HepG2 (cell line): Measurements from ENCODE around the gene TBL3. TPM values are rescaled to one million over a fixed set of nuclear protein-coding genes. Genes with fewer than 3 reads are reported as not detected.

Experiments
- ATM ChIP-seq: fragments of 450-650 bp; IDR thresholded peaks from 2 replicates; pipeline ENCODE4 v1.7.1; 2017; ENCODE audit warnings: mild to moderate bottlenecking, borderline replicate concordance
- GABPA ChIP-seq, 2 experiments: IDR thresholded peaks; 2 replicates each; pipeline ENCODE4 v1.6.1; 2011 to 2016; ENCODE audit warnings: low read depth in 2 of 2, low read length in 1 of 2, missing biosample characterization in 1 of 2, missing genetic modification characterization in 1 of 2
- KDM5A ChIP-seq: fragments of 200-600 bp; sonication (generic); IDR thresholded peaks from 2 replicates; pipeline ENCODE4 v1.7.0; 2018; ENCODE audit warnings: antibody characterized with exemption, mild to moderate bottlenecking, low read length, borderline replicate concordance
- MXI1 ChIP-seq: IDR thresholded peaks from 3 replicates; pipeline ENCODE4 v1.6.1; 2012; ENCODE audit warnings: low read depth, low read length, inconsistent platforms, borderline replicate concordance
- NKX3-1 ChIP-seq: sonication (generic); formaldehyde crosslinking; IDR thresholded peaks from 2 replicates; pipeline ENCODE4 v1.5.0; 2020; ENCODE audit warnings: missing genetic modification reagents
- NRL ChIP-seq: sonication (generic); formaldehyde crosslinking; IDR thresholded peaks from 2 replicates; pipeline ENCODE4 v1.5.0; 2020; ENCODE audit warnings: missing genetic modification reagents, mild to moderate bottlenecking, moderate library complexity, borderline replicate concordance
- RXRB ChIP-seq: IDR thresholded peaks from 2 replicates; pipeline ENCODE4 v1.6.1; 2016; ENCODE audit warnings: borderline replicate concordance, missing genetic modification reagents, missing compliant biosample characterization
- ZNF18 ChIP-seq: sonication (generic); formaldehyde crosslinking; IDR thresholded peaks from 2 replicates; pipeline ENCODE4 v1.8.0; 2022; ENCODE audit warnings: mild to moderate bottlenecking, missing genetic modification reagents; ENCODE audit not compliant: insufficient replicate concordance
- ZNF280B ChIP-seq: sonication (generic); formaldehyde crosslinking; IDR thresholded peaks from 2 replicates; pipeline ENCODE4 v1.5.0; 2020; ENCODE audit warnings: missing genetic modification reagents, mild to moderate bottlenecking, borderline replicate concordance
- ZNF335 ChIP-seq: sonication (generic); formaldehyde crosslinking; IDR thresholded peaks from 2 replicates; pipeline ENCODE4 v1.4.0; 2020; ENCODE audit warnings: missing genetic modification reagents
- ZNF350 ChIP-seq: sonication (generic); formaldehyde crosslinking; IDR thresholded peaks from 2 replicates; pipeline ENCODE4 v1.4.0; 2020; ENCODE audit warnings: mild to moderate bottlenecking, low read depth, missing genetic modification reagents, borderline replicate concordance
- polyA plus RNA-seq, 8 experiments: library from polyadenylated mRNA; depleted of rRNA in 3 of 8; stranded (reverse) in 7 of 8; unstranded in 1 of 8; fragments of >200 nt; fragmentation: Illumina TruSeq in 4 of 8; extraction: Trizol in 4 of 8; gene quantifications; 2 replicates each; pipeline versions ENCODE4 v1.2.1 to v1.2.3, GENCODE V29; 2011 to 2016; ENCODE audit warnings: low read depth in 4 of 8, missing spikeins in 1 of 8, mixed read lengths in 1 of 8; ENCODE audit not compliant: insufficient read depth in 1 of 8
- total RNA-seq, 5 experiments: library from RNA; depleted of rRNA; stranded (reverse); fragments of >200 nt; fragmentation: Illumina TruSeq; extraction: Trizol; gene quantifications; 2 replicates each; pipeline ENCODE4 v1.2.3, GENCODE V29; 2016; ENCODE audit warnings: low read depth in 1 of 5
- TF ChIP-seq, protein P1 (sequence below): sonication (generic); formaldehyde crosslinking; conservative IDR thresholded peaks from 2 replicates; pipeline ENCODE4 v1.8.0; 2022; ENCODE audit warnings: mild to moderate bottlenecking, moderate library complexity, missing genetic modification reagents
- TF ChIP-seq, protein P2 (sequence below): sonication (generic); formaldehyde crosslinking; IDR thresholded peaks from 2 replicates; pipeline ENCODE4 v1.4.0; 2020; ENCODE audit warnings: missing genetic modification reagents
- TF ChIP-seq, protein P3 (sequence below): sonication (generic); formaldehyde crosslinking; IDR thresholded peaks from 2 replicates; pipeline ENCODE4 v1.9.0; 2022; ENCODE audit warnings: missing genetic modification reagents, mild to moderate bottlenecking, borderline replicate concordance
- TF ChIP-seq, protein P4 (sequence below): sonication (generic); formaldehyde crosslinking; IDR thresholded peaks from 2 replicates; pipeline ENCODE4 v1.8.1; 2022; ENCODE audit warnings: mild to moderate bottlenecking, missing genetic modification reagents

TBL3 gene
- total and polyA plus RNA-seq, 2 of the 13 experiments (the other 11 are each of a cell fraction or from before 2014, with no cell fraction given): 16.8 to 38.0 TPM

DNA sequence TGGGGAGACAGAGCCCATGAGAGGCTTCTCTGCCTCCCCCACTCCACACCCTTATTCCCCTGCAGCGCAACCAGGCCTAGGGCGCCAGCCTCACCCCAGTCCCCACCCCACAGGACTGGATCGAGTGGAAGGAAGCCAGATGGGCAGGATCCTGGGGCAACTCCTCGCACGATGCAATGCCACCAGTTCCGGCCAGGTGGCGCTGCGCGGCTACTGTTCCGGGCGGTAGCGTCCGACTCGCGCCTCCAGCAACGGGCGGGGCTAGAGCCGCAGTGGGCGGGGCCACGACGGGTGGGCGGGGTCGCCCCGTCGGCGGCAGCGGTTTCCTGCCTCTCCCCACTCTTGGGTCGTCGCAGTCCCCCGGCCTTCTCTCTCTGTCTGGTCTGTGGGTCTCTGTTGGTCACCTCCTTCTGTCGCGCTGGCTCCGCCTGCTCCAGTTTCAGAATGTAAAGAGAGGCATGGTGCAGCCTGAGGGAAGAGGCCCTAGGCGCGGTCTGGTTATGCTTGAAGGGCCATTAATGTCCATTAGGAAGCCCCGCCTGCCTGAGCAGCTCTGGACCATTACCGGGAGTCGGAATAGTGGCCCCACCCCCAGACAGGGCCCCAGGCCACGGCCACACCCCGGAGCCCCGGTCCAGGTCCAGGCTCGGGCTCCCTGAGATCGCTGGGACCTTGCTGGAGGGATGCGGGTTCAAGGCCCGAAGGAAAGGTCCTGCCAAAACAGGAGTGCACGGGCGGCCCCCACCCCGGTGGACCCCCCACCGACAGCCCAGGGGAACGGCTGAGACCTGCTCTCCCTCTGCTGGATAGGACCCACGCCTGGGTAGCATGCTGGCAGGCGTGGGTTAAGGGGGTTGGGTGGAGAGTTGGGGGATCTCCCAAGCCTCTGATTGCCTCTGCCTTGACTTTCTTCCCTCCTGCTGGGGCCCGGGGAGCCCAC lies 51.5 kb downstream of the TBL3 start (continued):
- TF ChIP-seq ZNF350 (CRISPR knock-in tag) (peak; percentile 81; the same call in 1 of the 2 replicates), KDM5A (0 out of 2 replicates have a peak, but pooled peaks have one; percentile 40), MXI1 (peak; percentile 74; the same call in 1 of the 3 replicates), GABPA (IDR thresholded peaks at IDR 0.05; ENCODE audit: low read depth, low read length) (no peak), GABPA (CRISPR knock-in tag; IDR thresholded peaks at IDR 0.05; ENCODE audit: low read depth) (peak; percentile 60), RXRB (CRISPR knock-in tag) (peak; percentile 39; the same call in 1 of the 2 replicates), ZNF280B (CRISPR knock-in tag) (peak; percentile 34; the same call in 1 of the 2 replicates), NRL (0 out of 2 replicates have a peak, but pooled peaks have one; percentile 65), ATM (no peak), NKX3-1 (CRISPR knock-in tag) (no peak), ZNF18 (CRISPR knock-in tag) (peak; percentile 72), ZNF335 (peak; percentile 63; the same call in 1 of the 2 replicates)
- TF ChIP-seq, protein P1, sequence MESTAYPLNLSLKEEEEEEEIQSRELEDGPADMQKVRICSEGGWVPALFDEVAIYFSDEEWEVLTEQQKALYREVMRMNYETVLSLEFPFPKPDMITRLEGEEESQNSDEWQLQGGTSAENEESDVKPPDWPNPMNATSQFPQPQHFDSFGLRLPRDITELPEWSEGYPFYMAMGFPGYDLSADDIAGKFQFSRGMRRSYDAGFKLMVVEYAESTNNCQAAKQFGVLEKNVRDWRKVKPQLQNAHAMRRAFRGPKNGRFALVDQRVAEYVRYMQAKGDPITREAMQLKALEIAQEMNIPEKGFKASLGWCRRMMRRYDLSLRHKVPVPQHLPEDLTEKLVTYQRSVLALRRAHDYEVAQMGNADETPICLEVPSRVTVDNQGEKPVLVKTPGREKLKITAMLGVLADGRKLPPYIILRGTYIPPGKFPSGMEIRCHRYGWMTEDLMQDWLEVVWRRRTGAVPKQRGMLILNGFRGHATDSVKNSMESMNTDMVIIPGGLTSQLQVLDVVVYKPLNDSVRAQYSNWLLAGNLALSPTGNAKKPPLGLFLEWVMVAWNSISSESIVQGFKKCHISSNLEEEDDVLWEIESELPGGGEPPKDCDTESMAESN (CRISPR knock-in tag): 0 out of 2 replicates have a peak, but pooled peaks have one; percentile 32
- TF ChIP-seq, protein P2, sequence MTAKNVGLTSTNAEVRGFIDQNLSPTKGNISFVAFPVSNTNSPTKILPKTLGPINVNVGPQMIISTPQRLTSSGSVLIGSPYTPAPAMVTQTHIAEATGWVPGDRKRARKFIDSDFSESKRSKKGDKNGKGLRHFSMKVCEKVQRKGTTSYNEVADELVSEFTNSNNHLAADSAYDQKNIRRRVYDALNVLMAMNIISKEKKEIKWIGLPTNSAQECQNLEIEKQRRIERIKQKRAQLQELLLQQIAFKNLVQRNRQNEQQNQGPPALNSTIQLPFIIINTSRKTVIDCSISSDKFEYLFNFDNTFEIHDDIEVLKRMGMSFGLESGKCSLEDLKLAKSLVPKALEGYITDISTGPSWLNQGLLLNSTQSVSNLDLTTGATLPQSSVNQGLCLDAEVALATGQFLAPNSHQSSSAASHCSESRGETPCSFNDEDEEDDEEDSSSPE: peak; percentile 64; the same call in 1 of the 2 replicates
- TF ChIP-seq, protein P3, sequence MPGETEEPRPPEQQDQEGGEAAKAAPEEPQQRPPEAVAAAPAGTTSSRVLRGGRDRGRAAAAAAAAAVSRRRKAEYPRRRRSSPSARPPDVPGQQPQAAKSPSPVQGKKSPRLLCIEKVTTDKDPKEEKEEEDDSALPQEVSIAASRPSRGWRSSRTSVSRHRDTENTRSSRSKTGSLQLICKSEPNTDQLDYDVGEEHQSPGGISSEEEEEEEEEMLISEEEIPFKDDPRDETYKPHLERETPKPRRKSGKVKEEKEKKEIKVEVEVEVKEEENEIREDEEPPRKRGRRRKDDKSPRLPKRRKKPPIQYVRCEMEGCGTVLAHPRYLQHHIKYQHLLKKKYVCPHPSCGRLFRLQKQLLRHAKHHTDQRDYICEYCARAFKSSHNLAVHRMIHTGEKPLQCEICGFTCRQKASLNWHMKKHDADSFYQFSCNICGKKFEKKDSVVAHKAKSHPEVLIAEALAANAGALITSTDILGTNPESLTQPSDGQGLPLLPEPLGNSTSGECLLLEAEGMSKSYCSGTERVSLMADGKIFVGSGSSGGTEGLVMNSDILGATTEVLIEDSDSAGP (CRISPR knock-in tag): peak; percentile 55; the same call in 1 of the 2 replicates
- TF ChIP-seq, protein P4, sequence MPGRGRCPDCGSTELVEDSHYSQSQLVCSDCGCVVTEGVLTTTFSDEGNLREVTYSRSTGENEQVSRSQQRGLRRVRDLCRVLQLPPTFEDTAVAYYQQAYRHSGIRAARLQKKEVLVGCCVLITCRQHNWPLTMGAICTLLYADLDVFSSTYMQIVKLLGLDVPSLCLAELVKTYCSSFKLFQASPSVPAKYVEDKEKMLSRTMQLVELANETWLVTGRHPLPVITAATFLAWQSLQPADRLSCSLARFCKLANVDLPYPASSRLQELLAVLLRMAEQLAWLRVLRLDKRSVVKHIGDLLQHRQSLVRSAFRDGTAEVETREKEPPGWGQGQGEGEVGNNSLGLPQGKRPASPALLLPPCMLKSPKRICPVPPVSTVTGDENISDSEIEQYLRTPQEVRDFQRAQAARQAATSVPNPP: 0 out of 2 replicates have a peak, but pooled peaks have one; percentile 14
